Measurements from ENCODE around the gene DEDD. TPM values are rescaled to one million over a fixed set of nuclear protein-coding genes. Genes with fewer than 3 reads are reported as not detected.

The DEDD gene
- total and polyA plus RNA-seq, 2 of the 13 experiments (the other 11 are each of a cell fraction or from before 2014, with no cell fraction given) = 12.6 to 27.8 TPM

- TF ChIP-seq ZSCAN25 (CRISPR knock-in tag; IDR thresholded peaks at IDR 0.05) (peak; percentile 48; the same call in 1 of the 2 replicates), GTF2F1 (IDR thresholded peaks at IDR 0.05; ENCODE audit: low read length) (no peak), NPAS2 (CRISPR knock-in tag; IDR thresholded peaks at IDR 0.05; ENCODE audit: borderline replicate concordance) (no peak), ELF1 (CRISPR knock-in tag; IDR thresholded peaks at IDR 0.05) (no peak), GABPA (IDR thresholded peaks at IDR 0.05; ENCODE audit: low read depth, low read length) (no peak), GABPA (CRISPR knock-in tag; IDR thresholded peaks at IDR 0.05; ENCODE audit: low read depth) (no peak), CSRNP2 (CRISPR knock-in tag; conservative IDR thresholded peaks at IDR 0.05; ENCODE audit: low read depth) (no peak), ISX (CRISPR knock-in tag; conservative IDR thresholded peaks at IDR 0.05) (no peak), ZFP36L2 (CRISPR knock-in tag; IDR thresholded peaks at IDR 0.05) (no peak), ZNF383 (CRISPR knock-in tag; IDR thresholded peaks at IDR 0.05; ENCODE audit: borderline replicate concordance) (no peak), ZNF484 (CRISPR knock-in tag; IDR thresholded peaks at IDR 0.05; ENCODE audit: borderline replicate concordance, low read depth) (no peak), NFKB2 (CRISPR knock-in tag; IDR thresholded peaks at IDR 0.05; ENCODE audit: borderline replicate concordance) (no peak; the same call in 1 of the 2 replicates), ZNF350 (CRISPR knock-in tag; IDR thresholded peaks at IDR 0.05; ENCODE audit: borderline replicate concordance, low read depth) (no peak), IRF1 (CRISPR knock-in tag; IDR thresholded peaks at IDR 0.05; ENCODE audit: low read depth) (no peak), POLR2AphosphoS5 (IDR thresholded peaks at IDR 0.05; ENCODE audit: low read depth, low read length) (no peak), FOXP1 (IDR thresholded peaks at IDR 0.05) (no peak), FOXP1 (CRISPR knock-in tag; IDR thresholded peaks at IDR 0.05) (no peak), THAP9 (CRISPR knock-in tag; IDR thresholded peaks at IDR 0.05; ENCODE audit: borderline replicate concordance) (no peak; the same call in 1 of the 2 replicates), ZFP37 (CRISPR knock-in tag; IDR thresholded peaks at IDR 0.05; ENCODE audit: borderline replicate concordance) (no peak), RAD21 (CRISPR knock-in tag; IDR thresholded peaks at IDR 0.05) (no peak; the same call in 1 of the 2 replicates), ZNF607 (CRISPR knock-in tag; IDR thresholded peaks at IDR 0.05; ENCODE audit: borderline replicate concordance) (no peak), PRMT3 (CRISPR knock-in tag; IDR thresholded peaks at IDR 0.05; ENCODE audit: borderline replicate concordance, low read depth) (no peak), MZF1 (CRISPR knock-in tag; IDR thresholded peaks at IDR 0.05; ENCODE audit: borderline replicate concordance) (no peak), ZNF740 (CRISPR knock-in tag; IDR thresholded peaks at IDR 0.05) (0 out of 2 replicates have a peak, but pooled peaks have one; percentile 32), ZNF747 (CRISPR knock-in tag; IDR thresholded peaks at IDR 0.05; ENCODE audit: borderline replicate concordance) (no peak), ZNF260 (CRISPR knock-in tag; IDR thresholded peaks at IDR 0.05; ENCODE audit: borderline replicate concordance, low read depth) (no peak)
These were observed 34.0 kb downstream of the DEDD start, which contains the start of gene KLHDC9 (continued) for GRCh38 chr1:161098210-161099068.

All from HepG2 (cell line).